Ascending aorta (tissue), 2 donors: Measurements from ENCODE around the gene FAM53B. TPM values are rescaled to one million over a fixed set of nuclear protein-coding genes. Genes with fewer than 3 reads are reported as not detected.

Experiments
- DNase-seq, 2 donors: peaks; one replicate each; pipeline ENCODE4 v3.0.0-alpha.2; 2019; ENCODE audit warnings: low spot score in 2 of 2
- H3K27ac ChIP-seq, 2 donors: fragments of 200-600 bp; sonication (generic); one replicate each; pipeline ENCODE4 v1.5.1; 2016 to 2017; ENCODE audit warnings: mild to moderate bottlenecking in 1 of 2
- H3K27me3 ChIP-seq: fragments of 200-600 bp; sonication (generic); one replicate; pipeline ENCODE4 v1.5.1; 2017
- H3K36me3 ChIP-seq, 2 donors: fragments of 200-600 bp; sonication (generic); one replicate each; pipeline ENCODE4 v1.5.1; 2016
- H3K4me1 ChIP-seq, 2 donors: fragments of 200-600 bp; sonication (generic); one replicate each; pipeline ENCODE4 v1.5.1; 2016 to 2017; ENCODE audit warnings: mild to moderate bottlenecking in 1 of 2
- H3K4me3 ChIP-seq, 2 donors: fragments of 200-600 bp; sonication (generic); one replicate each; pipeline ENCODE4 v1.5.1; 2016 to 2017; ENCODE audit warnings: mild to moderate bottlenecking in 1 of 2
- H3K9me3 ChIP-seq, 2 donors: fragments of 200-600 bp; sonication (generic); one replicate each; pipeline ENCODE4 v1.5.1; 2016
- intact Hi-C: fragments of 100-400 bp; cut with DNase I; formaldehyde crosslinking; loops from one replicate; pipeline ENCODE4 v1.15.1; 2023
- total RNA-seq: library from RNA; depleted of rRNA; stranded (reverse); fragments of >200 nt; gene quantifications from one replicate; pipeline ENCODE4 v1.1.0, GENCODE V29; 2016
- TF ChIP-seq, protein P1 (sequence below), 3 experiments: fragments of 200-600 bp in 2 of 3; fragments of 450-650 bp in 1 of 3; sonication (generic) in 2 of 3; IDR thresholded peaks; one replicate each; pipeline ENCODE4 v1.5.1; 2016 to 2019; ENCODE audit warnings: antibody characterized with exemption in 3 of 3, mild to moderate bottlenecking in 1 of 3, moderate library complexity in 1 of 3

The FAM53B gene
- total RNA-seq, 1 donor from 2014 or later: 52.5 TPM

DNA sequence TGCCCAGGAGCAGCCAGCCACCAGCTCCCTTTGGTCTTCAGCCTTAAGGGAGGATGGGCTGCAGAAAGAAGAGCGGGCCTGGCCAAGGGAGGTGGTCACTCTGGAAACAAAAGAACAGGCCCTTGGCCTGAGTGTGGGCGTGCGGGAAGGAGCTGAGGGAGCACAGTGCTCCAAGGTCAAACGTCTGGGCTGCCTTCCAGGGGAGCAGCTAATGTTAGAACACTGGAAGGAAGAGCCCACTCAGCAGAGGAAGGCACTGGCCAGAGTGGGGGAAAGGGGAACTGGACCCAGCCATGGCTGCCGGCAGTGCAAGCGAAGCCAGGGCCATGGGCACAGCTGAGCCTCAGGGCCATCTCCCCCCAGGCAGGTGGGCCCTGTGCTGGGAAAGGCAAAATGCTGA is 42.7 kb downstream of the FAM53B start:
- no peak overlapping the region for H3K4me3 ChIP-seq
- peaks cover 19 to 44% of the 10 kb centered on the region in 2 donors for H3K4me1 ChIP-seq
- no peaks in the 10 kb centered on the region for H3K36me3 ChIP-seq
- H3K27ac ChIP-seq: peak overlapping the region; percentile 75 to 81
- peak; percentile 62 to 91 for DNase-seq
- no peaks in the 10 kb centered on the region for H3K27me3 ChIP-seq
- no peaks in the 10 kb centered on the region for H3K9me3 ChIP-seq
- intact Hi-C loops: no loop called here
- TF ChIP-seq, protein P1, sequence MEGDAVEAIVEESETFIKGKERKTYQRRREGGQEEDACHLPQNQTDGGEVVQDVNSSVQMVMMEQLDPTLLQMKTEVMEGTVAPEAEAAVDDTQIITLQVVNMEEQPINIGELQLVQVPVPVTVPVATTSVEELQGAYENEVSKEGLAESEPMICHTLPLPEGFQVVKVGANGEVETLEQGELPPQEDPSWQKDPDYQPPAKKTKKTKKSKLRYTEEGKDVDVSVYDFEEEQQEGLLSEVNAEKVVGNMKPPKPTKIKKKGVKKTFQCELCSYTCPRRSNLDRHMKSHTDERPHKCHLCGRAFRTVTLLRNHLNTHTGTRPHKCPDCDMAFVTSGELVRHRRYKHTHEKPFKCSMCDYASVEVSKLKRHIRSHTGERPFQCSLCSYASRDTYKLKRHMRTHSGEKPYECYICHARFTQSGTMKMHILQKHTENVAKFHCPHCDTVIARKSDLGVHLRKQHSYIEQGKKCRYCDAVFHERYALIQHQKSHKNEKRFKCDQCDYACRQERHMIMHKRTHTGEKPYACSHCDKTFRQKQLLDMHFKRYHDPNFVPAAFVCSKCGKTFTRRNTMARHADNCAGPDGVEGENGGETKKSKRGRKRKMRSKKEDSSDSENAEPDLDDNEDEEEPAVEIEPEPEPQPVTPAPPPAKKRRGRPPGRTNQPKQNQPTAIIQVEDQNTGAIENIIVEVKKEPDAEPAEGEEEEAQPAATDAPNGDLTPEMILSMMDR (IDR thresholded peaks at IDR 0.05): no peak

DNA sequence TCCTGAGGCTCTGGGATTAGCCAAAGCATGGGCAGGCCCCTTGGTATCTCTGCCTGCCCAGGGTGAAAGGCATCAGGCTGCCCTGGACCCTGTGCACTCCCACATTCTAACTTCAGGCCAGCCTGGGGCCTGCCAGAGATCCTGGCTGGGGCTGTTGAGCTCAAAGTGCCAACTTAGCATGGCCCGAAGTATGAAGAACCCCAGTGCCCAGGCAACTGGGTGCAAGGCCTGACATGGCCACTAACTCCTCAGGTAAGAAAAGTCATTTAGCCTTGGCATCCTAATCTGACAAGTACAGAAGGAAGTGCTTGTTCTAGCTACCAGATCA is 43.2 kb downstream of the FAM53B start:
- H3K27ac ChIP-seq: peak overlapping the region; percentile 75 to 81
- TF ChIP-seq, protein P1 (IDR thresholded peaks at IDR 0.05): no peak

DNA sequence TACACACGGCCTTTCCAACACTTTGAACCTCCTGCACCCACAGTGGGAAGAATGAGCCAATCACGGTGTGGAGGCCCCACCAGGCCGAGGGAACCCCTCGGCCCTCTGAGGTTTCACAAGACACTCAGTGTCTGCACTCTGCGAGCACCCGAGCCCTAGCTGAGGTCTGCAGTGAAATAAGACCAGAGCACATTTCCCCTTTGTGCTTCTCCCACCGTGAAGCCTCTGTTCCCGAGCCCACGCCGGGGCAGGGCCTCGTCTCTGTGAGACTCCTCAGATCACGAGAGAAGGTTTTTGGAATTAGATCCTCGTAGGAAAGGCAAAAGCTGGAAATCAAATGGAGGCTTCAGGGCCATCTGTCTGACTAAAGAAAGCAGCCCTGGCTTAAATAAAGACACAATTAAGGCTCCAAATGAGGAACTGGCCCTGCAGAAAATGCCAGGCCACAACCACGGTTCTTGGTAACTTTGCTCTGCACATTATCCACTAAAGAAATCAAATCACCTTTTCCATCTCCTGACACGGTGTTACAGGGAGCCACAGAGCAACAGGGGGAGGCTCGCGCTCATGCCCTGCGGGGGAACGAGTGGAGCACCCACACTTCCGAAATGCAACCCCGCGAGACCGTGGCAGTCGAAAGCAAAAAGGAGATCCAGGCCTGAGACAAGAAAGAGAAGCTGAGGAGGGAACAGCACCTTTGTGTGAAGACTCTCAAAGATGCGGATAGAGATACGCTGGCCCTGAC is 43.7 kb downstream of the FAM53B start:
- H3K27ac ChIP-seq: peak overlapping the region; percentile 75 to 81
- H3K27me3 ChIP-seq: no peaks in the 10 kb centered on the region
- no peaks in the 10 kb centered on the region for H3K9me3 ChIP-seq
- DNase-seq: no peak
- no peak overlapping the region for H3K4me3 ChIP-seq
- H3K4me1 ChIP-seq: peaks cover 19 to 44% of the 10 kb centered on the region in 2 donors
- H3K36me3 ChIP-seq: no peaks in the 10 kb centered on the region
- intact Hi-C loops: no loop called here
- TF ChIP-seq, protein P1 (IDR thresholded peaks at IDR 0.05): no peak

More for the DNA sequence above, 43.2 kb downstream of the FAM53B start:
- H3K36me3 ChIP-seq: no peaks in the 10 kb centered on the region
- no peaks in the 10 kb centered on the region for H3K27me3 ChIP-seq
- intact Hi-C loops: no loop called here
- no peak overlapping the region for H3K4me3 ChIP-seq
- no peak for DNase-seq
- H3K4me1 ChIP-seq: peaks cover 19 to 44% of the 10 kb centered on the region in 2 donors
- H3K9me3 ChIP-seq: no peaks in the 10 kb centered on the region

DNA sequence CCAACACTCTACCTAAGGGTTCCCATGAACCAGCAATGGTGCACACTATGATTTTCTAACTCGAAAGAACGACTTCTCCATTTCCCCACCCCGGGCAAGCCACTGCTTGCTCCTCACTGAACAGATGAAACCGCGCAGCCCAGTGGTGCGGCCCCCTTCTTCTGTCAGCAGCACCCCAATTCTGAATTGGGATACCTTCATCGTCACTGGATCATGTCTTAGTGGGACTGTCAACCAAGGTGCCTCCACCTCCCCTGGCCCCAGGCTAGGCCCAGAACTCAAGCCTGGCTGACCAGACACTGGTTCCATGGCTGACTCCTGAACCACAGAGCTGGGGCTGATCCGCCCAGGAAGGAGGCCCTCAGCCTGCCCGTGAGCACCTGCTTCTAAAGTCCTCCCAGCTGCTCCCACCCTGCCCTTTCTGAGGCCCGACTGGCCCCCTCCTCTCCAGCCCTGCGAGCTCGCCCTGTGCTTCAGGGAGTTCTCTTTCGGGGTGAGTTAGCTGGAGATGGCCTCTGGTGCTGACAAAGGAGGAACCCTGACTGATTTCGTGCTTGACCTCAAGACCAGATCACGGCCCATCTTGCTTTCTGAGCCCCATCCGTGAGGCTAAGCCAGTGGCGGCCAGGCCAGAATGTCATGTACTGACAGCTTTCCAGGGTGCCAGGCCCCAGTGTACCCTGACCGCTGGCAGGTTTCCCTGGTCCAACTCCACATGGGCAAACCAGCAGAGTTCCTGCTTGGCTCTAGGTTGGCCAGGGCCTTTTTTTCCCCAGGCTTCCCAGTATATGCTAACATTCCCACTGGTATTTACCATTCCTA is 44.5 kb downstream of the FAM53B start:
- DNase-seq: no peak
- TF ChIP-seq, protein P1 (IDR thresholded peaks at IDR 0.05): no peak
- Histone ChIP-seq H3K27ac (peak overlapping the region; percentile 75 to 81), H3K27me3 (no peaks in the 10 kb centered on the region), H3K4me1 (peaks cover 19 to 44% of the 10 kb centered on the region in 2 donors), H3K4me3 (no peak overlapping the region), H3K9me3 (no peaks in the 10 kb centered on the region), H3K36me3 (peaks cover 2 to 3% of the 10 kb centered on the region in 2 donors)
- intact Hi-C loops: no loop called here

DNA sequence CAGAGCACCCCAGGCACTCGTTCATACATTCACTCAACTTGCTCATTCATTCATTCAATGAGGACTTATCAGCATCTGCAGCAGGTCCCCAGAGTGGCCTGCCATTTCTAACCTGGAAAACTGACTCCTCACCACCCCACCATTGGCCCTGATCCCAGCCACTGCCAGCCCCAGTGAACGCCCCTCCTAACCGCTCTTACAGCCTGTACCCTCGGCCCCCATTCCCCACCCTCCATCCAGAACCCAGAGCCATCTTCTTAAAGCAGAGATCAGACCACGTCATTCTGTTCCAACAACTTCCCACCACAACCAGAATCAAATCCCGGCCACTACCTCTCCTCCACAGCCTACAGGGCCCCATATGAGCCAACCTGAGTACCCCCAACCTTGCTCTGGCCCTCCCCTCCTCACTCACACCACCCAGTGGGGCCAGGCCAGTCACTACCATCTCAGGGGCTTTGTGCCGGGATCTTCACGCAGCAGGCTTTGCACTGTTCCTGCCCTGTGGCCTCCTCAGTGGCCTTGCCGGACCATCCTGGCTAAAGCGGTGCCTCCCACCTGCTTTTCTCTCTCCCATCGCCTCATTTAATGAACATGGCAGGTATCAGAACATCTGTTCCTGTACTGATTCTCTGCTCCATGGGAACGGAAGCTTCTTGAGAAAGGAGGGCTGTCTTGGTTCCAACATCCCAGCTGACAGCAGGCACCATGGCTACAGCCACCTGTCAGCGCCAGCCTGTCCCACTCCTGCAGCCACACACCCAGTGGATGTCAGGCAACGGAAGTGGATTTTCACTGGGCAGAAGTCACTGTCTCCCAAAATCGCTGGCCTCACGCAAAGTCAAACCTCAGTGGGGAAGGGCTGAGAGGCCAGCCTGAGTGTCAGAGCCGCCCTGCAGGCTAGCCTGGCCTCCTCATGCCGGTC is 45.4 kb downstream of the FAM53B start:
- Histone ChIP-seq H3K9me3 (no peaks in the 10 kb centered on the region), H3K4me3 (no peak overlapping the region), H3K27me3 (no peaks in the 10 kb centered on the region), H3K36me3 (peaks cover 3 to 10% of the 10 kb centered on the region in 2 donors), H3K4me1 (peaks cover 18 to 42% of the 10 kb centered on the region in 2 donors), H3K27ac (no peak overlapping the region)
- DNase-seq: no peak
- TF ChIP-seq, protein P1 (IDR thresholded peaks at IDR 0.05): no peak
- intact Hi-C loops: no loop called here
